OCI-LY7 (cell line): Measurements from ENCODE around the gene PRSS56. TPM values are rescaled to one million over a fixed set of nuclear protein-coding genes. Genes with fewer than 3 reads are reported as not detected.

Source experiments
- BruUV-seq: library from RNA; stranded (reverse); fragments of 400-500 nt; replicated peaks from 2 replicates; lab custom pipeline; 2021; lab: Mats Ljungman, UMichigan
- CTCF ChIA-PET: fragments of 300-600 bp; sonication (Branson Sonifier 250); formaldehyde crosslinking; loops from one replicate; lab custom pipeline; 2022; ENCODE audit warnings: antibody characterized with exemption; ENCODE audit not compliant: unreplicated experiment; lab: Charles Lee
- POLR2A ChIA-PET: fragments of 300-600 bp; sonication (Branson Sonifier 250); formaldehyde crosslinking; loops from one replicate; lab custom pipeline; 2022; ENCODE audit warnings: antibody characterized with exemption; lab: Charles Lee
- DNase-seq: peaks from one replicate; pipeline ENCODE4 v3.0.0-alpha.2; 2015; ENCODE audit warnings: low spot score
- H2AFZ ChIP-seq: fragments of 200-600 bp; sonication (generic), shearing (Covaris generic); 2 replicates; pipeline ENCODE4 v1.6.1; 2014; ENCODE audit warnings: mild to moderate bottlenecking, antibody characterized with exemption, low read length, moderate library complexity
- H3K27ac ChIP-seq: fragments of 200-600 bp; sonication (generic); 2 replicates; pipeline ENCODE4 v1.5.1; 2014; ENCODE audit warnings: mixed run types, low read depth, mild to moderate bottlenecking, moderate library complexity, low read length, inconsistent platforms; ENCODE audit not compliant: poor library complexity, severe bottlenecking
- H3K36me3 ChIP-seq: fragments of 200-600 bp; sonication (generic); 2 replicates; pipeline ENCODE4 v1.6.1; 2014; ENCODE audit warnings: mild to moderate bottlenecking, antibody characterized with exemption, low read length, moderate library complexity, mixed read lengths; ENCODE audit not compliant: insufficient read depth
- H3K4me1 ChIP-seq: fragments of 200-600 bp; sonication (generic); 2 replicates; pipeline ENCODE4 v1.5.1; 2014; ENCODE audit warnings: mild to moderate bottlenecking, low read length; ENCODE audit not compliant: insufficient read depth, poor library complexity, severe bottlenecking
- H3K4me2 ChIP-seq: fragments of 200-600 bp; sonication (generic); 2 replicates; pipeline ENCODE4 v1.6.1; 2014; ENCODE audit warnings: mild to moderate bottlenecking, low read length
- H3K4me3 ChIP-seq: fragments of 200-600 bp; sonication (generic); 2 replicates; pipeline ENCODE4 v1.5.1; 2014; ENCODE audit warnings: mild to moderate bottlenecking, low read depth, low read length; ENCODE audit not compliant: poor library complexity, severe bottlenecking
- H3K79me2 ChIP-seq: fragments of 200-600 bp; sonication (generic); 2 replicates; pipeline ENCODE4 v1.6.1; 2016; ENCODE audit warnings: low read depth, mild to moderate bottlenecking, low read length, moderate library complexity, mixed read lengths; ENCODE audit not compliant: insufficient read depth
- H3K9me2 ChIP-seq: fragments of 200-600 bp; sonication (generic); 2 replicates; pipeline ENCODE4 v1.6.1; 2016; ENCODE audit warnings: mild to moderate bottlenecking, low read length, mixed read lengths; ENCODE audit not compliant: insufficient read depth
- H3K9me3 ChIP-seq: fragments of 200-600 bp; sonication (generic); 2 replicates; pipeline ENCODE4 v1.6.1; 2014; ENCODE audit warnings: mild to moderate bottlenecking, mixed run types, low read length, mixed read lengths
- H4K20me1 ChIP-seq: fragments of 200-600 bp; sonication (generic); 2 replicates; pipeline ENCODE4 v1.6.1; 2014; ENCODE audit warnings: mild to moderate bottlenecking, antibody characterized with exemption, low read length, moderate library complexity, mixed read lengths; ENCODE audit not compliant: insufficient read depth
- CTCF ChIP-seq: fragments of 200-600 bp; sonication (generic); conservative IDR thresholded peaks from 2 replicates; pipeline ENCODE4 v1.5.1; 2014; ENCODE audit warnings: mild to moderate bottlenecking, antibody characterized with exemption, low read length, moderate library complexity, mixed read lengths
- EZH2phosphoT487 ChIP-seq: fragments of 200-600 bp; sonication (generic); IDR thresholded peaks from 2 replicates; pipeline ENCODE4 v1.6.1; 2018; ENCODE audit warnings: low read depth, borderline replicate concordance, mild to moderate bottlenecking, mixed run types, antibody characterized with exemption, low read length, moderate library complexity, mixed read lengths
- intact Hi-C: fragments of 100-400 bp; cut with micrococcal nuclease; formaldehyde crosslinking; loops from one replicate; pipeline ENCODE4 v1.10.0; 2022; ENCODE audit not compliant: unreplicated experiment
- total RNA-seq, 2 experiments: library from RNA; depleted of rRNA in 1 of 2; stranded (reverse); fragments of >200 nt in 1 of 2; shearing (Covaris generic) in 1 of 2; gene quantifications; 2 replicates each; pipeline ENCODE4 v1.2.3, GENCODE V29; 2014 to 2022

Gene PRSS56
- total RNA-seq, 2 experiments from 2014 or later, result not detected

GRCh38 chr2:232527905-232528470 lies 7.8 kb downstream of the PRSS56 start:
- H3K36me3 ChIP-seq, result no peaks in the 10 kb centered on the region
- H3K4me3 ChIP-seq, result no peak overlapping the region
- H3K4me2 ChIP-seq, result no peak overlapping the region
- BruUV-seq, result no TSS peak
- TF ChIP-seq EZH2phosphoT487 (no peak), CTCF (no peak)
- ChIA-PET POLR2A (interaction anchor here (0.6 kb wide), 1 partner anchor 411 kb away, joined by 6 read pairs; no protein-coding TSS in a partner anchor), CTCF (no interaction called here)
- H2AFZ ChIP-seq, result no peak overlapping the region
- H3K79me2 ChIP-seq, result no peaks in the 10 kb centered on the region
- H3K4me1 ChIP-seq, result peaks cover 39% of the 10 kb centered on the region
- H3K9me2 ChIP-seq, result no peaks in the 10 kb centered on the region
- H4K20me1 ChIP-seq, result no peaks in the 10 kb centered on the region
- intact Hi-C loops, result loop anchor here (10.0 kb wide), 1 partner anchor 163 kb away; no protein-coding TSS in a partner anchor
- no peak for DNase-seq
- no peak overlapping the region for H3K27ac ChIP-seq
- H3K9me3 ChIP-seq, result no peaks in the 10 kb centered on the region

- POLR2A ChIA-PET, result no interaction called here
Measured at GRCh38 chr2:232528746-232529460, 8.7 kb downstream of the PRSS56 start.

More at GRCh38 chr2:232528746-232529460, 8.7 kb downstream of the PRSS56 start:
- no TSS peak for BruUV-seq
- no peak overlapping the region for H2AFZ ChIP-seq
- peak overlapping the region; percentile 16; the same call in 1 of the 2 replicates for H3K4me2 ChIP-seq
- no peaks in the 10 kb centered on the region for H3K9me3 ChIP-seq
- peaks cover 42% of the 10 kb centered on the region for H3K4me1 ChIP-seq
- no peaks in the 10 kb centered on the region for H3K36me3 ChIP-seq
- intact Hi-C loops, result loop anchor here (10.0 kb wide), 1 partner anchor 164 kb away; no protein-coding TSS in a partner anchor
- no peak overlapping the region for H3K4me3 ChIP-seq
- CTCF ChIA-PET, result interaction anchor here (0.6 kb wide), 1 partner anchor 529 kb away, joined by 3 read pairs; no protein-coding TSS in a partner anchor
- no peaks in the 10 kb centered on the region for H3K9me2 ChIP-seq
- TF ChIP-seq CTCF (no peak), EZH2phosphoT487 (no peak)
- peak; percentile 33 for DNase-seq
- no peak overlapping the region for H3K27ac ChIP-seq
- no peaks in the 10 kb centered on the region for H3K79me2 ChIP-seq
- no peaks in the 10 kb centered on the region for H4K20me1 ChIP-seq
